Stimulated activated CD4-positive, alpha-beta T cell treated with anti-CD3 and anti-CD28 coated beads, Interleukin-2, amount 100 ng/mL, for 48 hours (primary cell): Measurements from ENCODE around the gene DLG5.

Experiments used
- DNase-seq, 2 donors: peaks; one replicate each; pipeline ENCODE4 v3.0.0-alpha.2; 2020

Gene DLG5

GRCh38 chr10:77841711-77842375 is 84.7 kb downstream of the DLG5 start:
- no peak for DNase-seq

GRCh38 chr10:77840636-77841035 is 85.9 kb downstream of the DLG5 start:
- DNase-seq = no peak

- DNase-seq = no peak
Observed at GRCh38 chr10:77837925-77838595, 88.5 kb downstream of the DLG5 start.

- peak; percentile 40 to 56 for DNase-seq
Observed at GRCh38 chr10:77837248-77837924, 89.2 kb downstream of the DLG5 start.

GRCh38 chr10:77836299-77836820 is 90.2 kb downstream of the DLG5 start:
- peak; percentile 37 to 53 for DNase-seq

- no peak for DNase-seq
Observed at GRCh38 chr10:77835669-77836086, 90.9 kb downstream of the DLG5 start.

GRCh38 chr10:77834943-77835668 is 91.4 kb downstream of the DLG5 start:
- no peak for DNase-seq

- DNase-seq = no peak
Observed at GRCh38 chr10:77834540-77834939, 92.0 kb downstream of the DLG5 start.

- no peak for DNase-seq
Observed at GRCh38 chr10:77833792-77834191, 92.8 kb downstream of the DLG5 start.

- no peak for DNase-seq
Observed at GRCh38 chr10:77833225-77833624, 93.3 kb downstream of the DLG5 start.

- DNase-seq = no peak
Observed at GRCh38 chr10:77832238-77832637, 94.3 kb downstream of the DLG5 start.

- no peak for DNase-seq
Observed at GRCh38 chr10:77829356-77829755, 97.2 kb downstream of the DLG5 start.

- no peak for DNase-seq
Observed at GRCh38 chr10:77828377-77828776, 98.2 kb downstream of the DLG5 start.

- no peak for DNase-seq
Observed at GRCh38 chr10:77827366-77827765, 99.2 kb downstream of the DLG5 start.

GRCh38 chr10:77825965-77826364 is 100.6 kb downstream of the DLG5 start:
- DNase-seq = no peak

GRCh38 chr10:77824908-77825307 is 101.6 kb downstream of the DLG5 start:
- DNase-seq = no peak

- no peak for DNase-seq
Observed at GRCh38 chr10:77823811-77824542, 102.6 kb downstream of the DLG5 start.

GRCh38 chr10:77821551-77821950 is 105.0 kb downstream of the DLG5 start:
- DNase-seq = no peak

GRCh38 chr10:77821036-77821435 is 105.5 kb downstream of the DLG5 start:
- DNase-seq = no peak

- DNase-seq = no peak
Observed at GRCh38 chr10:77820349-77820748, 106.2 kb downstream of the DLG5 start.

GRCh38 chr10:77819210-77820112 is 107.1 kb downstream of the DLG5 start:
- no peak for DNase-seq
